GM11168 (cell line): ENCODE measurements around the gene CLDND1.
"Not testable (repeated sequence)": the region's sequence is repeated elsewhere in the genome, so short reads cannot be mapped to it uniquely, and the experiment has no call there.

ENCODE experiments used
- in situ Hi-C: fragments of 300-500 bp; cut with MboI; formaldehyde crosslinking; loops from one replicate; pipeline ENCODE4 v1.12.0; 2022; ENCODE audit warnings: low sequenced_read_pairs; ENCODE audit not compliant: unreplicated experiment

Gene CLDND1

GRCh38 chr3:98522544-98523281, at the start of gene CLDND1:
Gene CLDND1, minus strand, starts transcription at chr3:98522902. Its CDS starts 1,478 bp downstream, at chr3:98521424.
- in situ Hi-C loops, result loop anchor here (25.0 kb wide), 1 partner anchor 160 kb away; the partner anchor contains the start of gene OR5K4

- in situ Hi-C loops, result no loop called here
Measured at GRCh38 chr3:98568402-98568801, 45.7 kb upstream of the CLDND1 start.

- in situ Hi-C loops, result no loop called here
Measured at GRCh38 chr3:98567666-98568270, 45.1 kb upstream of the CLDND1 start.

GRCh38 chr3:98565843-98566242, 43.1 kb upstream of the CLDND1 start:
- in situ Hi-C loops, result no loop called here

- in situ Hi-C loops, result no loop called here
Measured at GRCh38 chr3:98565237-98565643, 42.5 kb upstream of the CLDND1 start.

GRCh38 chr3:98564282-98565005, 41.7 kb upstream of the CLDND1 start:
- in situ Hi-C loops, result no loop called here

GRCh38 chr3:98563661-98564281, 41.1 kb upstream of the CLDND1 start:
- in situ Hi-C loops, result no loop called here

GRCh38 chr3:98561727-98562521, 39.2 kb upstream of the CLDND1 start:
- in situ Hi-C loops, result no loop called here

- in situ Hi-C loops, result no loop called here
Measured at GRCh38 chr3:98560911-98561310, 38.2 kb upstream of the CLDND1 start.

GRCh38 chr3:98559769-98560168, 37.1 kb upstream of the CLDND1 start:
- in situ Hi-C loops, result not testable (repeated sequence)

GRCh38 chr3:98558100-98558827, 35.6 kb upstream of the CLDND1 start:
- in situ Hi-C loops, result no loop called here

- in situ Hi-C loops, result no loop called here
Measured at GRCh38 chr3:98557324-98558010, 34.8 kb upstream of the CLDND1 start.

GRCh38 chr3:98556164-98557130, 33.7 kb upstream of the CLDND1 start:
- in situ Hi-C loops, result no loop called here

GRCh38 chr3:98555025-98555379, 32.3 kb upstream of the CLDND1 start:
- in situ Hi-C loops, result no loop called here

- in situ Hi-C loops, result no loop called here
Measured at GRCh38 chr3:98554580-98554979, 31.9 kb upstream of the CLDND1 start.

- in situ Hi-C loops, result no loop called here
Measured at GRCh38 chr3:98553753-98554152, 31.1 kb upstream of the CLDND1 start.

GRCh38 chr3:98553021-98553563, 30.4 kb upstream of the CLDND1 start:
- in situ Hi-C loops, result no loop called here
